A549 (cell line): ENCODE data around the gene MYLK4.

Experiments
- BHLHE40 ChIP-seq: IDR thresholded peaks from 2 replicates; pipeline ENCODE4 v1.6.1; 2012; ENCODE audit warnings: low read depth, low read length, inconsistent platforms
- CTCF ChIP-seq: fragments of >200 bp; sonication (Bioruptor Twin); formaldehyde crosslinking; IDR thresholded peaks from 3 replicates; pipeline ENCODE4 v1.5.1; 2016
- MAX ChIP-seq: IDR thresholded peaks from 2 replicates; pipeline ENCODE4 v1.6.1; 2012
- POLR2A ChIP-seq: IDR thresholded peaks from 2 replicates; pipeline ENCODE4 v1.6.1; 2012; ENCODE audit warnings: mild to moderate bottlenecking, low read length
- POLR2AphosphoS2 ChIP-seq: conservative IDR thresholded peaks from 2 replicates; pipeline ENCODE4 v1.6.1; 2012; ENCODE audit warnings: low read length, improper control_type of control experiment, inconsistent platforms

DNA sequence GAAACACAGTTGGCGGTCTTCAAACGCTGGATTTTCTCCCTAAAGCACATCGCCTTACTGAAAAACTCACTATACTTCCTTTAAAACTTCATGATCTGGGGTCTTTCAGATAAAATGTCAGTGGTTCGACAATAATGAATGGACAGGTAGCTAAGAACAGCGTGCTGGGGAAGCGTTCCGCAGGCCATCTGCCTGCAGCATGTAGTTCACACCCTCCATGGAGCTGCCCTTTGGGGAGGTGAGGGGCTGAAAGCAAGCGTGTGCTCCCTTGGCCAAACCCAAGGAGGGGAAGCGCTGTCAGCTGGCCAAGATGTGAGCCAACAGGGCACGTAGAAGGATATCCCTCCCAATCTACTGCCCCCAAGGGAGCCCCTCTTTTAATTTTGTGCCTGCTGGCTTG, 20.8 kb downstream of the MYLK4 start:
- no peak for TF ChIP-seq CTCF
- TF ChIP-seq POLR2A: no peak
- no peak for TF ChIP-seq BHLHE40
- TF ChIP-seq MAX: no peak
- no peak for TF ChIP-seq POLR2AphosphoS2
